ENCODE measurements around the gene BBS5.
"Not testable (repeated sequence)": the region's sequence is repeated elsewhere in the genome, so short reads cannot be mapped to it uniquely, and the experiment has no call there.

Gene BBS5

DNA sequence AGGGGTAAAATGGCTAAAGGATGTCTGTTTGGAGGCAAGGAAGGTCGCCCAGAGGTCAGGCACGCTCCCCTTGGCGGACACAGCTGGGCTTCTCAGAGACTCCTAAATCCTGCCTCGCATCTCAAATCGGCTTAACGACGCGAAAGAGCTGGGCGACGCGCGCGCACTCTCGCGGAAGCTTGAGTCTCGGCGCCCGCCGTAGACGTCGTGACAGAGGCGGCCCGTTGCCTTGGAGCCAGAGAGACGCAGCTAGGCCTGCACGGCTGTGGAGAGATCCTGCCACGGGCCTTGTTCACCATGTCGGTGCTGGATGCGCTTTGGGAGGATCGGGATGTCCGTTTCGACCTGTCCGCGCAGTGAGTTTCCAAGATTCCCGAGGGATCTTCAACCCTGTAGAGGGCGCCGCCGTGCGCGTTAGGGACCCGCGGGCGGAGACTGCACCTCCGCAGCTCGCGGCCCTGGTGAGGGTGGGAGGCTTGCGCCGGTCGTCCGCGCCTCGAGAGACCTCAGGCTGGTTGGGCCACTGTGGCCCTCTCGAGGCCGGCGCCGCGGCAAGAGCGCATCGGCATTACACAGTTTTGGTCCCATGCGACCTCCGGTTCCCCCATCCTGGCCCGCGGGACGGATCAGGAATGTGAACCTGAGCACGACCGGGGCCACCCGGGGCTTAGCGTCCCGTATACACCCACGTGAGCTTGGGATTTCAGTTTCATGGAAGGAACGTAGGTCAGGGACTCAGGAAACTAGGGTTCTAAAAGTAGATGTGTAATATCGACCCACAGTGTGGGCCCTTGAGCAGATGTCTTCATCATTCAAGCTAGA lies at the start of gene BBS5:
Gene BBS5 (plus strand): TSS at position 238 of the 822 bp plus-strand sequence. CDS start 60 bp downstream, at position 298.
- TF ChIP-seq, protein P1, sequence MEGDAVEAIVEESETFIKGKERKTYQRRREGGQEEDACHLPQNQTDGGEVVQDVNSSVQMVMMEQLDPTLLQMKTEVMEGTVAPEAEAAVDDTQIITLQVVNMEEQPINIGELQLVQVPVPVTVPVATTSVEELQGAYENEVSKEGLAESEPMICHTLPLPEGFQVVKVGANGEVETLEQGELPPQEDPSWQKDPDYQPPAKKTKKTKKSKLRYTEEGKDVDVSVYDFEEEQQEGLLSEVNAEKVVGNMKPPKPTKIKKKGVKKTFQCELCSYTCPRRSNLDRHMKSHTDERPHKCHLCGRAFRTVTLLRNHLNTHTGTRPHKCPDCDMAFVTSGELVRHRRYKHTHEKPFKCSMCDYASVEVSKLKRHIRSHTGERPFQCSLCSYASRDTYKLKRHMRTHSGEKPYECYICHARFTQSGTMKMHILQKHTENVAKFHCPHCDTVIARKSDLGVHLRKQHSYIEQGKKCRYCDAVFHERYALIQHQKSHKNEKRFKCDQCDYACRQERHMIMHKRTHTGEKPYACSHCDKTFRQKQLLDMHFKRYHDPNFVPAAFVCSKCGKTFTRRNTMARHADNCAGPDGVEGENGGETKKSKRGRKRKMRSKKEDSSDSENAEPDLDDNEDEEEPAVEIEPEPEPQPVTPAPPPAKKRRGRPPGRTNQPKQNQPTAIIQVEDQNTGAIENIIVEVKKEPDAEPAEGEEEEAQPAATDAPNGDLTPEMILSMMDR (IDR thresholded peaks at IDR 0.05; ENCODE audit: insufficient read depth, low read depth, low read length, missing control alignments) = peak; percentile 58
- H3K4me3 ChIP-seq (ENCODE audit: low read depth, low read length) = peak within 1 kb of the TSS; percentile 50
- peak; percentile 86 for DNase-seq (ENCODE audit: low read depth)

DNA sequence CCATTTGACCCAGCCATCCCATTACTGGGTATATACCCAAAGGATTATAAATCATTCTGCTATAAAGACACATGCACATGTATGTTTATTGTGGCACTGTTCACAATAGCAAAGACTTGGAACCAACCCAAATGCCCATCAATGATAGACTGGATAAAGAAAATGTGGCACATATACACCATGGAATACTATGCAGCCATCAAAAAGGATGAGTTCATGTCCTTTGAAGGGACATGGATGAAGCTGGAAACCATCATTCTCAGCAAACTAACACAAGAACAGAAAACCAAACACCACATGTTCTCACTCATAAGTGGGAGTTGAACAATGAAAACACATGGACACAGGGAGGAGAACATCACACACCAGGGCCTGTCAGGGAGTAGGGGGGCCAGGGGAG lies 47.5 kb upstream of the BBS5 start:
- not testable (repeated sequence) for DNase-seq (ENCODE audit: low read depth); H3K4me3 ChIP-seq (ENCODE audit: low read depth, low read length)

DNA sequence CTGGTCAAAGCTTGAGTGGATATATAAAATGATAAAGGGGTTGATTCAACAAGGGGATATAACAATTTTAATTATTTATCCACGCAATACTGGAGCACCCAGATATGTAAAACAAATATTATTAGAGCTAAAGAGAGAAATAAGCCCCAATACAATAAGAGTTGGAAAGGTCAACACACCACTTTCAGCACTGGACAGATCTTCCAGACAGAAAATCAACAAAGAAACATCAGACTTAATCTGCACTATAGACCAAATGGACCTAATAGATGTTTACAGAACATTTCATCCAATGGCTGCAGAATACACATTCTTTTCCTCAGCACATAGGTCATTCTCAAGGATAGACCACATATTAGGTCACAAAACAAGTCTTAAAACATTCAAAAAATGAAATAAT lies 45.1 kb upstream of the BBS5 start:
- H3K4me3 ChIP-seq (ENCODE audit: low read depth, low read length); DNase-seq (ENCODE audit: low read depth): not testable (repeated sequence)

DNA sequence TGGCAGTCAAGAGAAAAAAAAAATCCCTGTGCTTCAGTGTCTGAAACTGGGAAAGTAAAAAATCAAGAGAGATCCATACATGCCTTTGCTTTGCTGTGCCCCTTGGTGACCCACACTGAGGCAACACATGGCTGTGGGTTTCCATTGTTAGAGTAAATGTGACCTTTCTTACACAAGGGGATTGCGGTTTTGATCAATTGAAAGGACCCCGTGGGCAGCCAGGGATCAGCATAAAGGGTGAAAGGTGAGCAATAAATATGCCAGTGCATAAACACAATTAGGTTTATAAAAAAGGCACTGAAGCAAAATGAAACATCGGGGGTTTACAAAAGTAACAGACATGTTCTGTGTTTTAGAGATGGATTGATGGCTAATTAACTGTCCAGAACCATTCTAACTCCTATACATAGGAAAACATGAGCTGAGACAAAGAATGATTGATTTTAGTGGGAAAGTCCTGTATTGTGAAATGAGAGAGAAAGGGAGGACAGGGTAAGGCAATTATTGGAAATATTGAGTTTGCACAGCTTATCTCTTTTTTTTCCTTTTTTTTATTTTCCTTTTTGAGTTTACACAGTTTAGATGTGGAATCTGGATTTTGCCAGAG lies 40.7 kb upstream of the BBS5 start:
- TF ChIP-seq, protein P1 (IDR thresholded peaks at IDR 0.05; ENCODE audit: insufficient read depth, low read depth, low read length, missing control alignments) = no peak
- no peak for DNase-seq (ENCODE audit: low read depth)

DNA sequence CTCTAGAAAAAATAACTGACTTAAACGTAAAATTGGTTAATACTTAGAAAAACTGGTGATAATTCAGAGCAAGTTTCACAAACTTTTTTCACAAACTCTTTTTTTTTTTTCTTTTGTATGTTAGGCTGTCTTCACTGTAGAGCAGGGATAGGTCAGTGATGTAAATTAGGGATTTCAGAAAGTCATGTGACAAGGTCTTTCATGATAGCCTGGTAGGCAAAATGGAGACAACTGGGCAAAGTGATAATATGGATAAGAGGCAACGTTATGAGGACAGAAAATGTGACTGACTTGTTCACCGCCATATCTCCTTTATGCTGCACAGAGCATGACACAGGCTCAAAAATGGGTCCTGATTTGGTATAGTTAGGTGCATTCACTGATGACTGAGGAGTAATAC lies 39.4 kb upstream of the BBS5 start:
- TF ChIP-seq, protein P1 (IDR thresholded peaks at IDR 0.05; ENCODE audit: insufficient read depth, low read depth, low read length, missing control alignments) = no peak
- no peak for DNase-seq (ENCODE audit: low read depth)
- H3K4me3 ChIP-seq (ENCODE audit: low read depth, low read length) = no peak overlapping the region

More for the DNA sequence above, 40.7 kb upstream of the BBS5 start:
- H3K4me3 ChIP-seq (ENCODE audit: low read depth, low read length) = no peak overlapping the region

DNA sequence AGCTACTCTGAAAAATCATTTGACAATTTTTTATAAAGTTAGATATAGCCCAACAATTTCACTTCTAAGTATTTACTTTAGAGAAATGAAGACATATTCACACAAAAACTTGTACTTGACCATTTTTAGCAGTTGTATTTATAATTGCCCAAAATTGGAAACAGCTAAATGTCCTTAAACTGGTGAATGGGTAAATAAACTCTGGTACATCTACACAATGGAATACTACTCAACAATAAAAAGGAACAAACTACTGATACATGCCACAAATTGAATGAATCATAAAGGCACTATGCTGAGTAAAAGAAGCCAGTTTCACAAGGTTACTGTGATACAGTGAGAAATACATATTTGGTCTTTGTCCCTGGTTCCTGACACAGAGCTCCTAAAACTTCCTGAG lies 32.8 kb upstream of the BBS5 start:
- DNase-seq (ENCODE audit: low read depth) = no peak
- no peak overlapping the region for H3K4me3 ChIP-seq (ENCODE audit: low read depth, low read length)
- TF ChIP-seq, protein P1 (IDR thresholded peaks at IDR 0.05; ENCODE audit: insufficient read depth, low read depth, low read length, missing control alignments) = no peak

DNA sequence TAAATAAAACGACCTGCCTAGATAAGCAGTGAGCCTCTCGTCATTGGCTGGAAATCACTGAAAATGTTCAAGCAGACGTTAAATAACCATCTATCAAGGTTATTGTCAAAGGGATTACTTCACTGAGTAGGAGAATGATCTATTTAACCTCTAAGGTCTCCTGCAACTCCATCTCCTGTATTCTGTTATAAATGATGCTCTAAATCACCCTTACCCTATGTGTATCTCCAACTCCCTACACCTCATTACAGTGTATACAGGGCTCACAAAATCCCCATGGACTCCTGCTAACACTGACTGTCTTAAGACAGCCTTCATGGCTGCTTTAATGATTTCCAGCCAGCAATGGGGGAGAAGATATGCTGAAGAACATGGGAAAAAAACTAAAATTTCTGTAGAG lies 31.0 kb upstream of the BBS5 start:
- no peak overlapping the region for H3K4me3 ChIP-seq (ENCODE audit: low read depth, low read length)
- TF ChIP-seq, protein P1 (IDR thresholded peaks at IDR 0.05; ENCODE audit: insufficient read depth, low read depth, low read length, missing control alignments) = no peak

DNA sequence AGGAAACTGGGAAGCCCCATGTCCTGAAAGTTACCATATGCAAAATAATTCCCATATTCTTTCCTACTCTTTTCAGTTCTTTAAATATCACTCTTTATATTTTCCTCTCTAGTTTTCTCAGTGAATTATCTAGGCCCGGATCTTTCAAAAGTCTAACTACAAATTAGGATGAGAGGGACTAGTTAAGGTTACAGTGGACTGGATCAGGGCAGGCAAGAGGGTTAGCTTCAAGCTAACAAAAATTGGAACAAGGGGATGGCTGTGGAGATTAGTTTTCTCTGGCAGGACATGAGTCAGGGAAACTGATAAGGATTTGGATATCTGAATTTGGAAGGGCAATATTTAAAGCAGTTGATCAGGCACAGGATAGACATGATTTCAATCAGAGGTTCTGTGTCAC lies 30.4 kb upstream of the BBS5 start:
- TF ChIP-seq, protein P1 (IDR thresholded peaks at IDR 0.05; ENCODE audit: insufficient read depth, low read depth, low read length, missing control alignments) = no peak
- DNase-seq (ENCODE audit: low read depth) = no peak
- no peak overlapping the region for H3K4me3 ChIP-seq (ENCODE audit: low read depth, low read length)

More for the DNA sequence above, 31.0 kb upstream of the BBS5 start:
- no peak for DNase-seq (ENCODE audit: low read depth)

Measured in GM12865 (cell line).